Astrocyte (in vitro differentiated cells and primary cell): ENCODE measurements around the gene PRF1.

Experiments used
- CTCF ChIP-seq: IDR thresholded peaks from 2 replicates; pipeline ENCODE4 v1.5.1; 2011; ENCODE audit warnings: low read depth, mild to moderate bottlenecking, inconsistent platforms, low read length, moderate library complexity; ENCODE audit not compliant: insufficient read depth
- EZH2 ChIP-seq: IDR thresholded peaks from 2 replicates; pipeline ENCODE4 v1.6.1; 2012; ENCODE audit warnings: mild to moderate bottlenecking, low read length, inconsistent platforms; ENCODE audit not compliant: insufficient read depth

- TF ChIP-seq CTCF (no peak), EZH2 (no peak)
Observed at GRCh38 chr10:70593513-70593890, 9.0 kb downstream of the PRF1 start.
